SU-DHL-6 (cell line): ENCODE results near the gene XYLT1.

Source experiments
- EZH2phosphoT487 ChIP-seq: fragments of 200-600 bp; sonication (generic), shearing (Covaris generic); conservative IDR thresholded peaks from 2 replicates; pipeline ENCODE4 v1.6.1; 2018; ENCODE audit warnings: mild to moderate bottlenecking, antibody characterized with exemption, low read length, moderate library complexity, mixed read lengths
- TF ChIP-seq, protein P1 (sequence below): fragments of 200-600 bp; sonication (generic); IDR thresholded peaks from one replicate; pipeline ENCODE4 v1.5.1; 2017; ENCODE audit warnings: antibody characterized with exemption, mild to moderate bottlenecking, low read length, moderate library complexity; ENCODE audit not compliant: insufficient read depth, poor library complexity, severe bottlenecking

DNA sequence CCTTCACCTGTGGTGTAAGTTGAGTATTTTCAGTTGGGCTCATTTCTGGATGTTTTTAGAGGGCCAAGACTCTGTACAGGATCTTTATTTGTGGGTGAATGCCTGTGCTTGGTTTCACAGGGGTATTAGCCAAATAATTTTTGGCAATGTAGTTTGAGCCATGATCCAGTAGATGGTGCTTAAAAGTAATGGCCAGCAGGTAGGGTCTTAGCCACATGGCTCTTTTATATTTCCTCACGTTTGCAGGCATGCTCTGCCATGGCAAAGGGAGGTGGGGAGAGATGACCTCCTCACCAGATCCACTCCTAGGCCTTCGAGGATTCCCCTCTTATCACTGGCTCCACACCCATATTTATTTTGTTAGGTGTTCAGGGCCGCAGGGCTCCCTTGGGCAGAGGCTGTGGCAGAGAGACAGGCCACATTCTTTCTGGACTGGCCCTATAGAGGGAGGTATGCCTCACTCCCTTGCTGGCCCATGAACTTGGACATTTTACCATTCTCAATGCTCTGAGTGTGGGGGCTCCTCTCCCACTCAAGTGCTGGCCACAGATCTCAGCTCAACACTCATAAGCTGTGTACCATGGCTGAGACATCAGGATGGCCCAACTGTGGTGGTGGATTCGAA is 417.1 kb downstream of the XYLT1 start:
- TF ChIP-seq, protein P1, sequence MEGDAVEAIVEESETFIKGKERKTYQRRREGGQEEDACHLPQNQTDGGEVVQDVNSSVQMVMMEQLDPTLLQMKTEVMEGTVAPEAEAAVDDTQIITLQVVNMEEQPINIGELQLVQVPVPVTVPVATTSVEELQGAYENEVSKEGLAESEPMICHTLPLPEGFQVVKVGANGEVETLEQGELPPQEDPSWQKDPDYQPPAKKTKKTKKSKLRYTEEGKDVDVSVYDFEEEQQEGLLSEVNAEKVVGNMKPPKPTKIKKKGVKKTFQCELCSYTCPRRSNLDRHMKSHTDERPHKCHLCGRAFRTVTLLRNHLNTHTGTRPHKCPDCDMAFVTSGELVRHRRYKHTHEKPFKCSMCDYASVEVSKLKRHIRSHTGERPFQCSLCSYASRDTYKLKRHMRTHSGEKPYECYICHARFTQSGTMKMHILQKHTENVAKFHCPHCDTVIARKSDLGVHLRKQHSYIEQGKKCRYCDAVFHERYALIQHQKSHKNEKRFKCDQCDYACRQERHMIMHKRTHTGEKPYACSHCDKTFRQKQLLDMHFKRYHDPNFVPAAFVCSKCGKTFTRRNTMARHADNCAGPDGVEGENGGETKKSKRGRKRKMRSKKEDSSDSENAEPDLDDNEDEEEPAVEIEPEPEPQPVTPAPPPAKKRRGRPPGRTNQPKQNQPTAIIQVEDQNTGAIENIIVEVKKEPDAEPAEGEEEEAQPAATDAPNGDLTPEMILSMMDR, result no peak
- no peak for TF ChIP-seq EZH2phosphoT487
